ENCODE measurements around the gene RBM34. TPM values are rescaled to one million over a fixed set of nuclear protein-coding genes. Genes with fewer than 3 reads are reported as not detected.

Gene RBM34
- total and polyA plus RNA-seq, 12 donors, result 41.5 to 139 (median 52.7) TPM

Small RNA genes within 50 kb of the gene (microRNA-seq; reads per million reads assigned to microRNA genes)
- gene MIR4753, result 0 reads per million in 2 donors

Other genes starting within 250 kb of the RBM34 start
- 100 to 1,000 TPM in 3 of 10 donors, 10 to 100 TPM in 7; 85.0 to 113 (median 94.6) TPM for gene TOMM20, start 32.4 kb downstream of the RBM34 start, total RNA-seq
- gene TOMM20, start 32.4 kb downstream of the RBM34 start, polyA plus RNA-seq, result 10 to 100 TPM; 40.0 to 54.4 TPM
- gene ARID4B, start 166.9 kb upstream of the RBM34 start, total RNA-seq, result 10 to 100 TPM; 12.2 to 21.5 (median 15.5) TPM
- 10 to 100 TPM in 1 of 2 donors, 1 to 10 TPM in 1; 4.8 to 17.8 TPM for gene ARID4B, start 166.9 kb upstream of the RBM34 start, polyA plus RNA-seq
- gene GGPS1, start 167.3 kb upstream of the RBM34 start, total RNA-seq, result 10 to 100 TPM; 27.6 to 40.0 (median 35.0) TPM
- gene GGPS1, start 167.3 kb upstream of the RBM34 start, polyA plus RNA-seq, result 10 to 100 TPM; 21.0 to 25.5 TPM
- 10 to 100 TPM in 9 of 10 donors, 1 to 10 TPM in 1; 9.0 to 24.2 (median 20.0) TPM for gene TBCE, start 206.2 kb upstream of the RBM34 start, total RNA-seq
- 10 to 100 TPM; 15.5 to 42.9 TPM for gene TBCE, start 206.2 kb upstream of the RBM34 start, polyA plus RNA-seq

Measured in heart right ventricle (tissue), 12 donors.